Endothelial cell of umbilical vein (primary cell): ENCODE measurements around the gene PDCD2L.

Experiments used
- CTCF ChIP-seq, 2 donors: IDR thresholded peaks; 1 replicate in 1 of 2; 2 replicates in 1 of 2; pipeline ENCODE4 v1.5.1; 2011; ENCODE audit warnings: low read length in 2 of 2, mild to moderate bottlenecking in 2 of 2, moderate library complexity in 2 of 2, control low read depth in 1 of 2, inconsistent platforms in 1 of 2, low read depth in 1 of 2; ENCODE audit not compliant: insufficient read depth in 1 of 2; ENCODE audit errors: extremely low read depth in 1 of 2
- EZH2 ChIP-seq: IDR thresholded peaks from 2 replicates; pipeline ENCODE4 v1.6.1; 2012; ENCODE audit warnings: borderline replicate concordance, low read depth, mild to moderate bottlenecking, moderate library complexity, low read length, inconsistent platforms; ENCODE audit not compliant: severe bottlenecking
- GATA2 ChIP-seq: IDR thresholded peaks from 2 replicates; pipeline ENCODE4 v1.7.0; 2011; ENCODE audit warnings: low read depth, mild to moderate bottlenecking, moderate library complexity, mixed read lengths, low read length; ENCODE audit not compliant: insufficient read length, insufficient read depth
- JUN ChIP-seq: IDR thresholded peaks from 2 replicates; pipeline ENCODE4 v1.6.1; 2011; ENCODE audit warnings: borderline replicate concordance, low read depth; ENCODE audit not compliant: insufficient read length, insufficient read depth
- MYC ChIP-seq: IDR thresholded peaks from one replicate; pipeline ENCODE4 v1.6.1; 2011; ENCODE audit warnings: mild to moderate bottlenecking, low read depth, low read length
- POLR2A ChIP-seq: IDR thresholded peaks from 2 replicates; pipeline ENCODE4 v1.6.1; 2012; ENCODE audit warnings: low read depth, mild to moderate bottlenecking, control low read depth, low read length
- POLR2AphosphoS5 ChIP-seq: IDR thresholded peaks from 2 replicates; pipeline ENCODE4 v1.6.1; 2012; ENCODE audit warnings: low read depth, mild to moderate bottlenecking, control low read depth, low read length, moderate library complexity; ENCODE audit not compliant: insufficient read depth

GRCh38 chr19:34461375-34462100 is 57.3 kb downstream of the PDCD2L start:
- TF ChIP-seq CTCF (IDR thresholded peaks at IDR 0.05; ENCODE audit: extremely low read depth in 1 of 2, insufficient read depth in 1 of 2, low read depth in 1 of 2, low read length in 2 of 2): no peak
- TF ChIP-seq EZH2: no peak
- no peak for TF ChIP-seq MYC
- TF ChIP-seq JUN: no peak
- no peak for TF ChIP-seq POLR2A
- TF ChIP-seq POLR2AphosphoS5: no peak
- TF ChIP-seq GATA2: no peak
